Activated CD8-positive, alpha-beta memory T cell treated with anti-CD3 and anti-CD28 coated beads, Interleukin-2, amount 50 U/mL, for 24 hours (primary cell): ENCODE measurements around the gene CABP7.

ENCODE experiments used
- DNase-seq: peaks from one replicate; pipeline ENCODE4 v3.0.0-alpha.2; 2020; ENCODE audit errors: extremely low read depth

The CABP7 gene

GRCh38 chr22:29702000-29702930, 17.5 kb upstream of the CABP7 start:
- DNase-seq, result no peak

GRCh38 chr22:29702931-29703501, 16.8 kb upstream of the CABP7 start:
- DNase-seq, result no peak

- DNase-seq, result no peak
Observed at GRCh38 chr22:29703569-29704195, 16.1 kb upstream of the CABP7 start.

GRCh38 chr22:29704528-29705285, 15.1 kb upstream of the CABP7 start:
- DNase-seq, result no peak

- DNase-seq, result no peak
Observed at GRCh38 chr22:29705651-29706050, 14.2 kb upstream of the CABP7 start.

GRCh38 chr22:29706486-29706885, 13.3 kb upstream of the CABP7 start:
- no peak for DNase-seq

- DNase-seq, result no peak
Observed at GRCh38 chr22:29707010-29707409, 12.8 kb upstream of the CABP7 start.

GRCh38 chr22:29707471-29707870, 12.3 kb upstream of the CABP7 start:
- DNase-seq, result no peak

- no peak for DNase-seq
Observed at GRCh38 chr22:29710193-29710592, 9.6 kb upstream of the CABP7 start.

GRCh38 chr22:29710922-29711593, 8.7 kb upstream of the CABP7 start:
- DNase-seq, result no peak

GRCh38 chr22:29712119-29712518, 7.7 kb upstream of the CABP7 start:
- no peak for DNase-seq

GRCh38 chr22:29713156-29713727, 6.6 kb upstream of the CABP7 start:
- no peak for DNase-seq

- DNase-seq, result no peak
Observed at GRCh38 chr22:29715240-29715639, 4.6 kb upstream of the CABP7 start.

- DNase-seq, result no peak
Observed at GRCh38 chr22:29715705-29716104, 4.1 kb upstream of the CABP7 start.

- no peak for DNase-seq
Observed at GRCh38 chr22:29716814-29717545, 2.8 kb upstream of the CABP7 start.

GRCh38 chr22:29717789-29718188, 2.0 kb upstream of the CABP7 start:
- no peak for DNase-seq

- no peak for DNase-seq
Observed at GRCh38 chr22:29718949-29719898, 579 bp upstream of the CABP7 start.

GRCh38 chr22:29720811-29721323, 1.1 kb downstream of the CABP7 start:
- DNase-seq, result no peak

GRCh38 chr22:29722151-29722550, 2.3 kb downstream of the CABP7 start:
- no peak for DNase-seq
